Gastrocnemius medialis (tissue), 4 donors: ENCODE data around the gene WDR13.

Experiments
- CTCF ChIP-seq, 5 experiments: fragments of 450-650 bp in 3 of 5; fragments of 200-600 bp in 2 of 5; sonication (generic) in 2 of 5; IDR thresholded peaks in 4 of 5; conservative IDR thresholded peaks in 1 of 5; 1 replicate in 4 of 5; 2 replicates in 1 of 5; pipeline ENCODE4 v1.5.1; 2016 to 2019; ENCODE audit warnings: antibody characterized with exemption in 5 of 5, mild to moderate bottlenecking in 3 of 5, moderate library complexity in 3 of 5
- POLR2A ChIP-seq, 2 donors: fragments of 450-650 bp; IDR thresholded peaks; one replicate each; pipeline ENCODE4 v1.6.1; 2017; ENCODE audit warnings: antibody characterized with exemption in 2 of 2, mild to moderate bottlenecking in 2 of 2, moderate library complexity in 2 of 2

GRCh38 chrX:48611703-48612102 lies 14.4 kb downstream of the WDR13 start:
- TF ChIP-seq CTCF (IDR thresholded peaks at IDR 0.05 in 4 of 5, conservative IDR thresholded peaks at IDR 0.05 in 1 of 5) (no peak), POLR2A (IDR thresholded peaks at IDR 0.05) (no peak)
